Hepatocyte (in vitro differentiated cells): ENCODE results near the gene NEK4. TPM values are rescaled to one million over a fixed set of nuclear protein-coding genes. Genes with fewer than 3 reads are reported as not detected.

Experiments
- DNase-seq: peaks from one replicate; pipeline ENCODE4 v3.0.0-alpha.2; 2016; ENCODE audit warnings: low spot score
- H2AFZ ChIP-seq: fragments of 200-600 bp; sonication (generic); 2 replicates; pipeline ENCODE4 v1.6.0; 2016; ENCODE audit warnings: antibody characterized with exemption, mild to moderate bottlenecking
- H3K27ac ChIP-seq: fragments of 200-600 bp; sonication (generic); 2 replicates; pipeline ENCODE4 v1.5.1; 2016; ENCODE audit warnings: mild to moderate bottlenecking
- H3K27me3 ChIP-seq: fragments of 200-600 bp; sonication (generic); 2 replicates; pipeline ENCODE4 v1.6.1; 2016
- H3K36me3 ChIP-seq: fragments of 200-600 bp; sonication (generic); replicated peaks from 2 replicates; pipeline ENCODE4 v1.5.1; 2016; ENCODE audit warnings: low read depth; ENCODE audit not compliant: insufficient read depth
- H3K4me1 ChIP-seq: fragments of 200-600 bp; sonication (generic); 2 replicates; pipeline ENCODE4 v1.5.1; 2016; ENCODE audit warnings: mild to moderate bottlenecking, moderate library complexity; ENCODE audit not compliant: insufficient read depth
- H3K4me2 ChIP-seq: fragments of 200-600 bp; sonication (generic); 2 replicates; pipeline ENCODE4 v1.6.0; 2016
- H3K4me3 ChIP-seq: fragments of 200-600 bp; sonication (generic); 2 replicates; pipeline ENCODE4 v1.5.1; 2016; ENCODE audit warnings: mild to moderate bottlenecking
- H3K79me2 ChIP-seq: fragments of 200-600 bp; sonication (generic); 2 replicates; pipeline ENCODE4 v1.6.0; 2017; ENCODE audit warnings: mild to moderate bottlenecking
- H3K9me2 ChIP-seq: fragments of 200-600 bp; sonication (generic); replicated peaks from 2 replicates; pipeline ENCODE4 v1.6.0; 2017; ENCODE audit warnings: mild to moderate bottlenecking; ENCODE audit not compliant: insufficient read depth
- H3K9me3 ChIP-seq: fragments of 200-600 bp; sonication (generic); 2 replicates; pipeline ENCODE4 v1.5.1; 2016; ENCODE audit warnings: low read depth, mild to moderate bottlenecking
- H4K20me1 ChIP-seq: fragments of 200-600 bp; sonication (generic); 2 replicates; pipeline ENCODE4 v1.6.0; 2016; ENCODE audit warnings: mild to moderate bottlenecking; ENCODE audit not compliant: insufficient read depth, poor library complexity, severe bottlenecking
- EZH2 ChIP-seq: fragments of 200-600 bp; sonication (generic); IDR thresholded peaks from 2 replicates; pipeline ENCODE4 v1.6.1; 2016; ENCODE audit warnings: antibody characterized with exemption, mild to moderate bottlenecking, borderline replicate concordance
- EZH2phosphoT487 ChIP-seq: fragments of 200-600 bp; sonication (generic); IDR thresholded peaks from one replicate; pipeline ENCODE4 v1.6.1; 2018; ENCODE audit warnings: antibody characterized with exemption, mild to moderate bottlenecking, low read depth, moderate library complexity; ENCODE audit not compliant: unreplicated experiment, severe bottlenecking
- WGBS: methylation state at CpG from one replicate; pipeline ENCODE4 v1.1.6; 2016; ENCODE audit warnings: low lambda C conversion rate; ENCODE audit errors: missing lambda C conversion rate; 5-methylcytosine and 5-hydroxymethylcytosine counted together
- polyA plus RNA-seq: library from polyadenylated mRNA; unstranded; fragments of >200 nt; fragmentation: Nextera tagmentation; extraction: Ambion mirVana; gene quantifications from 2 replicates; pipeline ENCODE4 v1.2.1, GENCODE V29; 2016
- total RNA-seq: library from RNA; depleted of rRNA; stranded (reverse); fragments of >200 nt; gene quantifications from 2 replicates; pipeline ENCODE4 v1.2.3, GENCODE V29; 2014
- TF ChIP-seq, protein P1 (sequence below): fragments of 200-600 bp; sonication (generic); IDR thresholded peaks from 2 replicates; pipeline ENCODE4 v1.5.1; 2016; ENCODE audit warnings: antibody characterized with exemption, mild to moderate bottlenecking; ENCODE audit not compliant: poor library complexity

NEK4 gene
- total and polyA plus RNA-seq, 2 experiments from 2014 or later: 8.0 to 19.2 TPM

DNA sequence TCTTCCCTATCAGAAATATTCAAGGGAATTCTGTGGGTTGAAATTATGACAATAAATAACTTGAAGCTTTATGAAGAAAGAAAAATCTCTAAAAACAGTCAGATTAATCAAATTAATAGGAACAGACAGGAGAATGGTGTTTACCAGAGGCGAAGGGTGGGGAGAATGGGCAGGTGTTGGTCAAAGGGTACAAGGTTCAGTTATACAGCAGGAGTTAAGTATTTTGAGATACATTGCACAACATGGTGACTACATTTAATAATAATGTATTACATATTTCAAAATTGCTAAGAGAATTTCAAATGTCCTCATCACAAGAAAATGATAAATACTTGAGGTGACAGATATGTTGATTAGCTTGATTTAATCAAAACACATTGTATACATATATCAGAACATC is 46.2 kb downstream of the NEK4 start:
- 85% methylated on average over 1 of the region's 1 CpG for WGBS
- DNase-seq: no peak
- no peaks in the 10 kb centered on the region for H4K20me1 ChIP-seq
- no peak for TF ChIP-seq EZH2
- TF ChIP-seq, protein P1, sequence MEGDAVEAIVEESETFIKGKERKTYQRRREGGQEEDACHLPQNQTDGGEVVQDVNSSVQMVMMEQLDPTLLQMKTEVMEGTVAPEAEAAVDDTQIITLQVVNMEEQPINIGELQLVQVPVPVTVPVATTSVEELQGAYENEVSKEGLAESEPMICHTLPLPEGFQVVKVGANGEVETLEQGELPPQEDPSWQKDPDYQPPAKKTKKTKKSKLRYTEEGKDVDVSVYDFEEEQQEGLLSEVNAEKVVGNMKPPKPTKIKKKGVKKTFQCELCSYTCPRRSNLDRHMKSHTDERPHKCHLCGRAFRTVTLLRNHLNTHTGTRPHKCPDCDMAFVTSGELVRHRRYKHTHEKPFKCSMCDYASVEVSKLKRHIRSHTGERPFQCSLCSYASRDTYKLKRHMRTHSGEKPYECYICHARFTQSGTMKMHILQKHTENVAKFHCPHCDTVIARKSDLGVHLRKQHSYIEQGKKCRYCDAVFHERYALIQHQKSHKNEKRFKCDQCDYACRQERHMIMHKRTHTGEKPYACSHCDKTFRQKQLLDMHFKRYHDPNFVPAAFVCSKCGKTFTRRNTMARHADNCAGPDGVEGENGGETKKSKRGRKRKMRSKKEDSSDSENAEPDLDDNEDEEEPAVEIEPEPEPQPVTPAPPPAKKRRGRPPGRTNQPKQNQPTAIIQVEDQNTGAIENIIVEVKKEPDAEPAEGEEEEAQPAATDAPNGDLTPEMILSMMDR: no peak
- TF ChIP-seq EZH2phosphoT487: no peak
- H3K27ac ChIP-seq: no peak overlapping the region
- H3K36me3 ChIP-seq: no peaks in the 10 kb centered on the region
- no peaks in the 10 kb centered on the region for H3K9me3 ChIP-seq
- no peaks in the 10 kb centered on the region for H3K4me1 ChIP-seq
- no peaks in the 10 kb centered on the region for H3K79me2 ChIP-seq
- no peak overlapping the region for H2AFZ ChIP-seq
- H3K4me3 ChIP-seq: no peak overlapping the region
- H3K9me2 ChIP-seq: no peaks in the 10 kb centered on the region
- no peaks in the 10 kb centered on the region for H3K27me3 ChIP-seq
- H3K4me2 ChIP-seq: no peak overlapping the region

DNA sequence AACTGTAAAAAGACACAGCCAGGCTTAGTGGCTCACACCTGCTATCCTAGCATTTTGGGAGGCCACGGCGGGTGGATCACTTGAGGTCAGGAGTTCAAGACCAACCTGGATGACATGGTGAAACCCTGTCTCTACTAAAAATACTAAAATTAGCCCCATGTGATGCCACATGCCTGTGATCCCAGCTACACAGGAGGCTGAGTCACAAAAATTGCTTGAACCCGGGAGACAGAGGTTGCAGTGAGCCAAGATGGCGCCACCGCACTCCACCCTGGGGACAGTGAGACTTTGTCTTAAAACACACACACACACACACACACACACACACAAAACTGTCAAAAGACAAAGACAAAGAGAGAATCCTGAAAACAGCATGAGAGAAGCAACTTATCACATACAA is 46.8 kb downstream of the NEK4 start:
- H3K27me3 ChIP-seq: no peaks in the 10 kb centered on the region
- TF ChIP-seq, protein P1: no peak
- TF ChIP-seq EZH2: no peak
- no peak for TF ChIP-seq EZH2phosphoT487
- H3K4me1 ChIP-seq: no peaks in the 10 kb centered on the region
- no peaks in the 10 kb centered on the region for H4K20me1 ChIP-seq
- no peaks in the 10 kb centered on the region for H3K79me2 ChIP-seq
- H2AFZ ChIP-seq: no peak overlapping the region
- H3K4me2 ChIP-seq: no peak overlapping the region
- DNase-seq: no peak
- H3K9me2 ChIP-seq: no peaks in the 10 kb centered on the region
- no peaks in the 10 kb centered on the region for H3K9me3 ChIP-seq
- no peak overlapping the region for H3K4me3 ChIP-seq
- H3K36me3 ChIP-seq: no peaks in the 10 kb centered on the region
- WGBS: 95% methylated on average over 5 of the region's 5 CpGs
- H3K27ac ChIP-seq: no peak overlapping the region

DNA sequence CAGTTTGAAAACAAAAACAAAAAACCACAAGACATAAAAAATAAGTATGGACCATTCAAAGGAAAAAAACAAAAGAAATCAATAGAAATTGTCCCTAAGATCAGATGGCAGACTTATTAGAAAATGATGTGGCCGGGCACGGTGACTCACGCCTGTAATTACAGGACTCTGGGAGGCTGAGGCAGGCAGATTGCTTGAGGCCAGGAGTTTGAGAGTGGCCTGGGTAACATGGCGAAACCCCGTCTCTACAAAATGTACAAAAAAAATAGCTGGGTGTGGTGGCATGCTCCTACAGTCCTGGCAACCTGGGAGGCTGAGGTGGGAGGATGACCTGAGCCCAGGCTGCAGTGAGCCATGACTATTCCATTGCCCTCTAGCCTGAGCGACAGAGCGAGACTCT is 48.2 kb downstream of the NEK4 start:
- Histone ChIP-seq H3K9me2 (no peaks in the 10 kb centered on the region), H3K27ac (no peak overlapping the region), H3K4me2 (no peak overlapping the region), H3K9me3 (no peaks in the 10 kb centered on the region), H2AFZ (no peak overlapping the region), H4K20me1 (no peaks in the 10 kb centered on the region), H3K27me3 (no peaks in the 10 kb centered on the region), H3K79me2 (no peaks in the 10 kb centered on the region), H3K4me1 (no peaks in the 10 kb centered on the region), H3K4me3 (no peak overlapping the region), H3K36me3 (no peaks in the 10 kb centered on the region)
- TF ChIP-seq EZH2phosphoT487: no peak
- DNase-seq: no peak
- 94% methylated on average over 7 of the region's 7 CpGs for WGBS

DNA sequence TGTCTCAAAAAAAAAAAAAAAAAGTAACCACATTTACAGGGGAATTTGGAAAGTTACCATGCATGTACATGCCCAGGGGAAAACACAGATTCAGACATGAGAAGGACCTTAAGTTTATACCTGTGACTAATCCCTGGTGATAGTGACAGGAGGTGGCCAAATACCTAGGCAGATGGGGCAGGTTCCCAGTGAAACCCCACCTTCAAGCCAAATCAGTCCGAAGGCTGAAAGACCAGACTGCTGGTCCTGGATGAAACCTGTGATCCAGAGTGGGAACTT is 49.1 kb downstream of the NEK4 start:
- Histone ChIP-seq H3K4me1 (no peaks in the 10 kb centered on the region), H3K4me2 (no peak overlapping the region), H2AFZ (no peak overlapping the region), H3K4me3 (no peak overlapping the region), H4K20me1 (no peaks in the 10 kb centered on the region), H3K9me3 (no peaks in the 10 kb centered on the region), H3K27ac (no peak overlapping the region), H3K36me3 (no peaks in the 10 kb centered on the region), H3K9me2 (no peaks in the 10 kb centered on the region), H3K27me3 (no peaks in the 10 kb centered on the region), H3K79me2 (no peaks in the 10 kb centered on the region)
- TF ChIP-seq EZH2: no peak
- 100% methylated on average over 1 of the region's 1 CpG for WGBS
- no peak for DNase-seq
